IPS-18c (cell line): ENCODE results near the gene PRAF2.

Source experiments
- H3K4me3 ChIP-seq: 2 replicates; pipeline ENCODE4 v1.7.0; 2013; ENCODE audit warnings: low read depth, mild to moderate bottlenecking, low read length, moderate library complexity; ENCODE audit not compliant: insufficient read depth
- H3K9me3 ChIP-seq: one replicate; pipeline ENCODE4 v1.6.1; 2013; ENCODE audit warnings: mild to moderate bottlenecking, low read length, moderate library complexity; ENCODE audit not compliant: control insufficient read depth, insufficient read depth

Gene PRAF2

GRCh38 chrX:49073601-49074575, at the start of gene PRAF2:
Gene PRAF2 (minus strand): TSS chrX:49074002. CDS start chrX:49073987, 15 bp downstream.
- H3K9me3 ChIP-seq: peaks cover 25% of the 10 kb centered on the region
- peak within 1 kb of the TSS; percentile 70 for H3K4me3 ChIP-seq

GRCh38 chrX:49122499-49122898, 48.7 kb upstream of the PRAF2 start:
- Histone ChIP-seq H3K9me3 (peaks cover 5% of the 10 kb centered on the region), H3K4me3 (peak overlapping the region; percentile 81)

GRCh38 chrX:49120091-49120490, 46.3 kb upstream of the PRAF2 start:
- Histone ChIP-seq H3K9me3 (peaks cover 3% of the 10 kb centered on the region), H3K4me3 (no peak overlapping the region)

GRCh38 chrX:49117581-49117980, 43.8 kb upstream of the PRAF2 start:
- H3K4me3 ChIP-seq: no peak overlapping the region
- H3K9me3 ChIP-seq: no peaks in the 10 kb centered on the region

- Histone ChIP-seq H3K9me3 (no peaks in the 10 kb centered on the region), H3K4me3 (no peak overlapping the region)
Measured at GRCh38 chrX:49116716-49117115, 42.9 kb upstream of the PRAF2 start.

GRCh38 chrX:49116076-49116475, 42.3 kb upstream of the PRAF2 start:
- Histone ChIP-seq H3K9me3 (no peaks in the 10 kb centered on the region), H3K4me3 (no peak overlapping the region)

- H3K9me3 ChIP-seq: peaks cover 3% of the 10 kb centered on the region
Measured at GRCh38 chrX:49111791-49112190, 38.0 kb upstream of the PRAF2 start.

GRCh38 chrX:49110417-49110816, 36.6 kb upstream of the PRAF2 start:
- peaks cover 3% of the 10 kb centered on the region for H3K9me3 ChIP-seq

More at GRCh38 chrX:49111791-49112190, 38.0 kb upstream of the PRAF2 start:
- no peak overlapping the region for H3K4me3 ChIP-seq

GRCh38 chrX:49108641-49109040, 34.8 kb upstream of the PRAF2 start:
- Histone ChIP-seq H3K4me3 (no peak overlapping the region), H3K9me3 (peaks cover 5% of the 10 kb centered on the region)

More at GRCh38 chrX:49110417-49110816, 36.6 kb upstream of the PRAF2 start:
- no peak overlapping the region for H3K4me3 ChIP-seq

GRCh38 chrX:49106930-49107329, 33.1 kb upstream of the PRAF2 start:
- peaks cover 5% of the 10 kb centered on the region for H3K9me3 ChIP-seq
- no peak overlapping the region for H3K4me3 ChIP-seq

GRCh38 chrX:49106296-49106695, 32.5 kb upstream of the PRAF2 start:
- Histone ChIP-seq H3K4me3 (no peak overlapping the region), H3K9me3 (peaks cover 8% of the 10 kb centered on the region)

GRCh38 chrX:49103637-49104036, 29.8 kb upstream of the PRAF2 start:
- Histone ChIP-seq H3K9me3 (peaks cover 10% of the 10 kb centered on the region), H3K4me3 (no peak overlapping the region)

- H3K9me3 ChIP-seq: peaks cover 9% of the 10 kb centered on the region
- no peak overlapping the region for H3K4me3 ChIP-seq
Measured at GRCh38 chrX:49102190-49102589, 28.4 kb upstream of the PRAF2 start.

GRCh38 chrX:49101629-49101984, 27.8 kb upstream of the PRAF2 start:
- Histone ChIP-seq H3K4me3 (peak overlapping the region; percentile 85), H3K9me3 (peaks cover 11% of the 10 kb centered on the region)

- H3K9me3 ChIP-seq: peaks cover 11% of the 10 kb centered on the region
- peak overlapping the region; percentile 85 for H3K4me3 ChIP-seq
Measured at GRCh38 chrX:49100704-49101628, 27.2 kb upstream of the PRAF2 start.

GRCh38 chrX:49096419-49096818, 22.6 kb upstream of the PRAF2 start:
- H3K4me3 ChIP-seq: no peak overlapping the region
- peaks cover 13% of the 10 kb centered on the region for H3K9me3 ChIP-seq

- peaks cover 12% of the 10 kb centered on the region for H3K9me3 ChIP-seq
- no peak overlapping the region for H3K4me3 ChIP-seq
Measured at GRCh38 chrX:49089553-49089952, 15.8 kb upstream of the PRAF2 start.
